COR-L47 (cell line): Measurements from ENCODE around the gene TBC1D21.

Experiments
- DNase-seq: peaks from one replicate; lab custom pipeline; 2025; lab: John Stamatoyannopoulos, UW

The TBC1D21 gene

DNA sequence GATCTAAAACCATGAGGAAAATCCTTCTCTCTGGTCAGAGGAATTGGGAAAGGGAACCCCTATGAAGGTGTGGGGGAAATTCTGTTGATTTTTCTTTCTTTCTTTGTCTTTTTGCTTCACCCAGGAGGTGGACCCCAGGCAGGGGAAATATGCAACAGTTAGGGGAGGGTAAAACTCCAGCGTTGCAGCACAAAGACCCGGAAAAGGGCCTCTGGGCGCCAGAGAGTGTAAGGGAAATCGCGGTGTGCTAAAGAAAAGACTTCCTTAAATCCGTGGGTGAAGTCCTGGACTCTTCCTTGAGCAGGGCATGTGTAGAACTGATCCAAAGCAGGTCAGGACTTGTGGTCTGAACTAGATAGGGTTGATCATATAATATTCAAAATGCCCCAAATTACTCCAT is 11.1 kb upstream of the TBC1D21 start:
- DNase-seq: no peak

DNA sequence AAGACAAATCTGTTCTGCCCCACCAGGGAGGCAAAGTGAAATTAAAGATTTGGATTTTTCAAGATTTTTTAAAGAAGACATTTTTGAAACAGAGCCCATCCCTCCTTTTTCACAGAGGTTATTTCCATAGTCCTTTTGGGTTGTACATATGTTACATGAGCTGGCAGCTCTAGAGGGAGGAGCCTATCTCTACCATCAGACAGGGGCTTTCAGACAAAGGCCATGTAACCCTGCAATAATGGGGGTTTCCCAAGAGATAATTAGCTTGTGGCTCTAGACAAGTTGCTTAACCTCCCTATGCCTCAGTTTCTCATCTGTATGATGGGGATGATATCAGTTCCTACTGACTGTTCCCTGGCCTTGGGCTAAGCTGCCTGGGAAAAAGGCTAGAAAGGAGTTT is 8.0 kb upstream of the TBC1D21 start:
- DNase-seq: no peak

DNA sequence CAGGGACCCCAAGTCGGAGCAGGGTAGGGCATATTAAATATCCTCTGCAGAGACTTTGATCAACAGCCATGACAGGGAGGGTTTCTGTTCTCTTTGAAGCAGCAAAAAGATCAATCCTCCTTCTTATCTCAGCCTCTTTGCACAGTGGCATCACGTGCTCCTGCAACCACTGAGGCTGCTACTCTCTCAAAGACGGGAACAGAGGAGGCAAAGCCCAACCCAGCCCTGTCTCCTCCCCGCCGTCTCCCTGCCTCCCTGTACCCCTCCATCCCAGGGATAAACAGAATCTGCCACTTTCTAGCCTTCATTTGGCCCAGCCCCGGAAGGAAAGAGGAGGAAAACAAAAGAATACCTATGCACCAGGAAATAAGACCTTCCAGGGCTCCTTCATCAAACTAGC is 7.5 kb upstream of the TBC1D21 start:
- DNase-seq: no peak

DNA sequence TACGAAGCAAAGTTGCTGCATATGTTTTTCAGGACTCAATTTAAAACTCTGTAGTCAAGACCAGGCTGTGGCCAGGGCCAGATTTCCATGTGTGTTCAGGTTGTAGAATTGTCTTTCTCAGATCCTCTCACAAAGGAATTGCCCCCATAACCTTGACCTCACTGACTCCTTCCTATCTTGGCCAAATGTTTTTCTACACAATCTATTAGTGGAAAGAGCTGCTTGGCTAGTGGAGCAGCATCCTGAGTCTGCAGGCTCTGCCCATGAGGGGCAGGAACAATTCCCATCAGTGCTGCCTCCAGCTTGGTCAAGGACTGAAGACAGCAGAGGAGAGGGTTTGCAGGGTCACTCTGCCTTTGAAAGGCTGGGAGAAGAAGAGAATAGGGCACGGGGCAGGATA is 6.9 kb upstream of the TBC1D21 start:
- no peak for DNase-seq

DNA sequence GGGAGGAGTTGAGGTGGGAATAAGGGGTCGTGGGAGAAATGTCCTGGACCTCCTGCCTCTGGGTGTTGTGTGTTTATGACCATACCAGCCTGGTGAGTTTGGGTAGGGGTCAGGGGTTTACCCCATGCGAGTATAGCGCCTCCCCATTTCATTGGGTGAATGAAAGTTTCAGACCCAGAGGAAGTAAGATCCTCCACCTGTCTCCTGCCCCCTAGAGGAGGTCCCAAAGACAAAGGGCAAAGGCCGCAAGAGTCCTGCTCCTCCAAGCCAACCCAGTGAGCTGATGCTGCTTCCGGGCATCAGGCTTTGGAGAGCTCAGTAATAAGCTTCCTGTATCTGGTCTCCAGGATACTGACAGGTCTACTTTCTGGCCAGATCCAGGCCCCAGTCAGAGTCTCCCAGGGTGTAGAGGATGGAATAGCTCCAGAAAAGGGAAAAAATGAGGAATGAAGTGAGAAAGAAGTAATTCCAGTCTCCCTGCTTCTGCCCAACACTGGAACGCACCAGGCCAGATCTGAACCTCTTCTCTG is 6.4 kb upstream of the TBC1D21 start:
- no peak for DNase-seq

DNA sequence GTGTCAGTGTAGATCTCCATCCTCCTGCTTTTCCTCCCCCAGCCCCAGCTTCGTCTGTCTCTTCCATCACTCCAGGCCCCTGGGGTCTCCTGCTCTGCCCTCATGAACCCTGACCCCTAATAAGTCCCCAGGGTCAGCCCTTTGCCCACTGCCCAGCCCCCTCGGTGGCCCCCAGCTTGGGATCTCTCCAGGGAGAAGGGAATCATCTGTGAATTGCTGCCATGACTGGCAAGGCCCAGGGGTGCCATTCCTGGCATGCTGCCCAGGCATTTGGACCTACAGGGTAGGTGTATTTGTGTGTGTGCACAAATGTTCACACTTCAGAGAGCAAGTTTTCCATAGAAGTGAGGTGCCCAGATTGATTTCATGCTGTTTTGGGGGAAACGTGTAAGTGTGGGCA is 5.9 kb upstream of the TBC1D21 start:
- no peak for DNase-seq

DNA sequence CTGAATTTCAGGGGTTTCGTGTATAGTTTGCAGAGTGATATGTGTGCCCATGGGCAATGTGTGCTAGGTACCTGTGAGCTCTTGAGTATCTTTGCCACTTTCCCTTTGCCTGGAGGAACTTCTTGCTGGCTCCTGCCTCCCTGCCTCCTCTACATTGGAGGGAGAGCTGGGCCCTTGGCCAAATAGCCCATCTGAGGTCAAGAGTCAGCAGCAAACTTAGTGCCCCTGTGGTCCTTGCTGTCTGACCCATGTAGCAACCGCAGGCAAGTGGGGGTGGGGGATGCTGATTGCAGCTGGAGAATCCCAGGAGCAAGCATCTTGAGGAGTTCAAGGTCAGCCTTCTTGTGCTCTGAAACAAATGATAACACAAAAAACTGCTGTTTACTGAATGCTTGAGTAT is 5.4 kb upstream of the TBC1D21 start:
- no peak for DNase-seq

DNA sequence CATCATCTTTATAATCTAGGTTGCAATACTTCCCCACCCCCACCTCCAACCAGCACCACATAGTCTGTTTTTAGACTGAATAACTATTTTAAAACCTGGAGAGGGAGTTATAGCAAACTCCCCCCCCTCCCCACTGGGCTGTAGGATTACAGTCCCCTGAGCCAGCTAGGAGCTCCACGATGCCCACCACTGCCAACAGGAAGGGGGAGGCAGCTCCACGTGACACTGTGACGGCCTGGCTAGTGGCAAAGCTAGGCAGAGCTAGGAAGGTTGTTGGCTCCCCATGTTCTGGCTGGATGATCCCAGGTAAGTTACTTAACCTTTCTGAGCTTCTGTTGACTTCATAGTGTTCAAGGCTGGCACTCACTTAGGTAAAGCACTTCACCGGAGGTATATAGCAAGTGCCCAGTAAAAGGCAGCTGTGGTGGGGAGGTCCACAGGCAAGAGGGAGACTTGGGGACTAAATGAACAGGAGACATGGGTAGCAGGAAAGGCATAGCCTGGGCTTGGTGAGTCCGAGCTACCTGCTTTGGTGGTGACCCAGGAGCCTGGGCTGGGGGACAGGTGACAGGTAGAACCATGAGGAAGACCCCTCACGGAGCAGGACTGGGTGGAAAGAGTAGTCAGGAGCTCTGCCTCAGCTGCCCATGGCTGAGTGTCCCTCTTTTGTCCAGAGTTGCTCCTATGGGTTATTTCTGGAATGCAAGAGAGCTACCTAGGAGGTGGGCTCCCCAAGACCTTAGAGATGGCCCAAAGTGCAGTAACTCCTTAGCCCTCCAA is 4.0 kb upstream of the TBC1D21 start:
- DNase-seq: no peak

DNA sequence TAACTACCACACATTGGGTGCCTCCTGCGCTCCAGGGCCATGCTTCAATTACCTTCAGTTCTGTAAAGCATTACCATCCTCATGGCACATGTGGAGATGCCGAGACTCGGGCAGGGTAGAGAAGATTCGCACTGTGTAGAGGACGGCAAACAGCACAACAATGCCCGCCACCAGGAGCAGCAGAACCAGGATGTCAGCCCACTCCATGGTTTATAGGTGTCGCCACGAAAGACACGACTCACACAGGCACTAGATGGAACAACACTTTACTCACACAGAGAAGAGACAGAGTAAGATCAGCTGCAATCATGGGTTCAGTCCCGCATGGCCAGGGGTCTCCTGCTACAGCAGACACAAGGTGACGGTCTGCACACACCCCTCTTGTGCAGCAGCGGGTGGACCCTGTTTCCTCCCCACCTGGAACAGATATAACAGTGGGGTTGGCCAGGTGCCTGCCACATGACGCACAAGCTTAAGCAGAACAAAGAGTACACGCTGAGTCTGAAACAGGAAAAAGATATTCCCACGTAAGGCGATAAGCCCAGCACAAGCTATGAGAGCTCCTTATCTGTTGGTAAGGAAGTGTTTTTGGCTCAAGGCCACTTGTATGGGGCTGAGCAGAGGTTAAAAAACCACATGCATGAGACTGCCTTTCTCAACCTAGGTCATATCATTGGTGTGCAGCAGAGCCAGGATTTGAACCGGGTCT is 2.5 kb upstream of the TBC1D21 start:
- DNase-seq: no peak

DNA sequence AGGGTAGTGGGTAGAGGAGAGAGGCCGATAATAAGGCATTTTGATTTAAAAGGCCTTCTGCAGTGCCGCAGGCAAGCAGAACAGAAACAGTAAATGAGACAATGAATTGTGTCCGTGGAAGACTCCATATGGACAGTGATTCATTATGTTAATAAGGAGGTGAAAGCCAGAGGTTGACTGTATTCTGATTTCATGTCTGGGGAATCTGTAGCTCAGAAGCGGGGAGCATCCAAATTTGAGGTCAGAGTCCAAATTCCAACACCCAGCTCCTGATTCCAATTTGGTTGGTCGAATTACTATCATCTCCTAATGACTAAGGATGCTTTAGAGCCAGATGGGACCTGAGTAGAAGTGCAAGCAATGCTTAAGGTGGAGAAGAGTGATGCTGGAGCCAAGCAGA is 1.0 kb upstream of the TBC1D21 start:
- DNase-seq: no peak

DNA sequence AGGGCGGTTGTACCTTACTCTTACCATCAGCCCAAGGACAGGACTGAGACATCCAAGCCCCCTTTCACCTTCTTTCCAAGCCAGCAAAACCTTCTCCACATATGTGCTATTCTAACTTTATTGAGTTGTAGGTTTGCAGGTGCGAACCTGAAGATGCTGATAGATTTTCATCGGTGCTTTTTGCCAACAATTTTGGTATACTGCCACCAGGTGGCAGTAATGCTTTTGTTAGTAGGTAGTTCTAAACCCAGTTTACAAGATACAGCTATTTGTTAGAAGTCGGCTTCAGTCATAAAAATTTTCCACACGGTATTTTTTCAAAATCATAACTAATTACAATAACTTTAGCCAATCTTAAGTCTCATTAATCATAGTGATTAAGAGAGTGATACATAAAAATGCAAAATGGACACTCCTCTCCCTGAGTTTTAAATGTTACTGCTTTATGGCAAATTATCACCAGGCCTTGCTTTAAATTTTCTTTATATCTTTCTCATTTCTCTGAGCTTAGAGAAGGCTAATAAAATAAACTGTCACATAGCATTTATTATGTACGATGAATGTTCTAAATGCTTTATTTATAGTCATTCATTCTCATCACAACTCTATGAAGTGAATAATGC is 636 bp downstream of the TBC1D21 start:
- no peak for DNase-seq

DNA sequence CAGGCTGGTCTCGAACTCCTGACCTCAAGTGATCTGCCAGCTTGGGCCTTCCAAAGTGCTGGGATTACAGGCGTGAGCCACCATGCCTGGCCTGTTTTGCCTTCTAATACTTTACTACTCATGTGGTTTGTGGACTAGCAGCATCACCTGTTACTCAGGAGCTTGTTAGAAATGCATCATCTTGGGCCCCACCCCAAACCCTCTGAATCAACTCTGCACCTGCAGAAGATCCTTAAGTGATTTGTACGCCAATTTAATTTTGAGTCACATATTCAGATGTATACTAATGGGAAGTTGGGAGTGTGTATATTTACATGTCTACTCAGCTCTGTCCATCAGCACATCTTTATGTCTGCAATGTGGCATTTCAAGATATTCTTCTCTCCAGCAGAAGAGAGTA is 6.1 kb downstream of the TBC1D21 start:
- DNase-seq: no peak

DNA sequence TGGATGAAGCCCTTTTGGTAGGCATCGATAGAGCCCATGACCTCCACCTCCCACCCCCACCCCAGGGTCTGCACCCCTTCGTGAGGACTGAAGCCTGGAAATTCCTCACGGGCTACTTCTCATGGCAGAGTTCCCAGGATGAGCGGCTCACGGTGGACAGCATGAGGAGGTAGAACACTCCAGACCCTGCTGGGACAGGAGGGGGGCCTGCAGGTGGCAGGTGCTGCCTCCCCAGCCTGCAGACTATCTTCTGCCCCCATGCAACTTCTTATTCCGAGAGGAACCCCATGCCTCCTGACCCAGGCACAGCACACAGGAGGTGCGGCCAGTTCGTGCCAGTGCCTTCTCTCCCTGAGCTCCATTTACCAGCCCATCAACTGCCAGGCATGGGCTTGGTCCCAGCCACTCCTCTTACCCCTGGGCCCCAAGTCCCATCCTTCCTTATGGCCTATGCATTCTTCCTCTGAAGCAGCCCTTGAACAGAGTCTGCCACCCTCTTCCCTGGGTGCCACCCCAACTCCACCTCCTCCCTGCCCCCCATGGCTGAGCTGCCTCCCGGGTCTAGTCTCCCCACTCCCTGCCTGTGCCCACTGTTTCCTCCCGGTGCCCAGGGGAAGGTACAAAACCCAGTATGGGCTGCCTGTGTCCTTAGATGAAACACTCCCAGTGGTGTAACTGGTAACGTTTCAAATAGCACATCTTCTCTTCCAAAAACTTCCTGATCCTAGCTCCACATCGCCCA is 8.4 kb downstream of the TBC1D21 start:
- DNase-seq: no peak

DNA sequence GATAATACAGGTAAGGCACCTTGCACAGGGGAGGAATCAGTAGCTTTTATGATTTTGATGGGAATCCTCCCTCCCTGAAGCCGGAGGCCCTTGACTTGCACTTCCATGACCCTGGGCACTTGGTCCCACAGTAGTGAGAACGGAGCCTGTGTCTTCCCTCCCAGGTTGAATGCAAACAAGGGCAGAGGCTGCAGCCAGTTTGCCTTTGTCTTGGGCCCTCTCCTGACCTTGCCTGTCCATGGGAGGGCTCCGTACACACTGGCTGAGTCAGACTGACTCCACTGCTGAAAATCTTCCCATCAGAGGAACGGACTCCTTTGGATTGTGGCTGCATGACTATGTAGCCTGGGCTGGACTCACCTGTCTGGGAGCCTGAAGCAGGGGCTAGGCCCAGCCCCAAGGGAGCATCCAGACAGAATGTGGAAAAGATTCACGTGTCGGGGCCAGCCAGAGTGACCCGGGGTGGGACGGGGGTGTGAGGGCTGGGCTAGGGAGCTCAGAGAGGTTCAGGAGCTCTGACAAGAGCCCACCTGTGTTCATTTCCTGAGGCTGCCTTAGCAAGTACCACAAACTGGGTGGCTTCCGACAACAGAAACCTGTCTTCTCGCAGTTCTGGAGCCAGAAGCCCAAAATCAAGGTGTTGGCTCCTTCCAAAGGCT is 9.5 kb downstream of the TBC1D21 start:
- no peak for DNase-seq

DNA sequence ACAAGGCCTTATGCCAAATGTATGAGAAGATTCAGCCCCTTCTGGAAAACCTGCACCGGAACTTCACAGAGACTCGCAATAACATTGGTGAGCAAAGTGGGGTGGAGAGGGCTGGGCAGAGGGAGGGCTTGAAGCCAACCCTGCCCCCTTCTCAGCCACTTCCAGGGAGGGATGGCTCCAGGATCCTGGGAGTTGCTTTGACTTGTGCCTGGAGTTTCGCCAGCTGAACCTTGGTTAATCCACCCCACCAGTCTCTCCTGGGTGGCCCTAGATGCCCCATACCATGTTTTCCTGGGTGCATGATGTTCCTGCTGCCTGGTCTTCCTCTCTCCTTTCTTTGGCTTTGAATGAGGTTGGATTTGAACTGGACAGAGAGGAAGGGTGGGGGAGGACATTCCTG is 10.8 kb downstream of the TBC1D21 start:
- no peak for DNase-seq

DNA sequence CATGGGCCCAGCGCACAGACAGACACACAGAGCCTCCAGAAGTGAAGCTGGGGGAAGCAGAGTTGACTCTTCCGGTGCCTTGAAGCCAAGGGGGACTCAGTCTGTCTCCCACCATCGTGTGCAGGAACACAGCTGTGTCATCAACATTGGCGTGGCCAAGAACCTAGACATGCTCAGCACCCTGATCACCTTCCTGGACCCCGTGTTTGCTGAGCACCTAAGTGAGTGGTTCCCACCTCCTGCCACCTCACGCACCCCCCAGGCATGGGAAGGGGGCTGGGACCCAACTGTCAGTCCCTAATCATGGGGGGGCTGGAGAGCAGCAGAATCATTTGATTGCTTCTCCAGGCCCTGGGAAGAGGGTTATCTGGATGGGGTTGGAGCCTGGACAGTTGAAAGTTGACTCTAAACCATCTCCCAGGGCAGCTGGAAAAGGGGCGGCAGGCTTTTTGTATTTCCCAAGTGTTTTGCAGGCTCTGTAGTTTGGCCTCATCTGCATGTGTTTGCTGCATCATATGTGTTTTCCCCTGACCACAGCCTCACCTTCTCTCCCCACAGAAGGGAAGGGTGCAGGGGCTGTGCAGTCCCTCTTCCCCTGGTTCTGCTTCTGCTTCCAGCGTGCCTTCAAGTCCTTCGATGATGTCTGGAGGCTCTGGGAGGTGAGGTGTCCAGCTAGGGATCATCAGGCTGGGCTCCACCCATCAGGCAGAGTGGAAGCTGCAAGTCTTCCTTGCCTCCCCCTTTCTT is 12.8 kb downstream of the TBC1D21 start:
- DNase-seq: no peak

DNA sequence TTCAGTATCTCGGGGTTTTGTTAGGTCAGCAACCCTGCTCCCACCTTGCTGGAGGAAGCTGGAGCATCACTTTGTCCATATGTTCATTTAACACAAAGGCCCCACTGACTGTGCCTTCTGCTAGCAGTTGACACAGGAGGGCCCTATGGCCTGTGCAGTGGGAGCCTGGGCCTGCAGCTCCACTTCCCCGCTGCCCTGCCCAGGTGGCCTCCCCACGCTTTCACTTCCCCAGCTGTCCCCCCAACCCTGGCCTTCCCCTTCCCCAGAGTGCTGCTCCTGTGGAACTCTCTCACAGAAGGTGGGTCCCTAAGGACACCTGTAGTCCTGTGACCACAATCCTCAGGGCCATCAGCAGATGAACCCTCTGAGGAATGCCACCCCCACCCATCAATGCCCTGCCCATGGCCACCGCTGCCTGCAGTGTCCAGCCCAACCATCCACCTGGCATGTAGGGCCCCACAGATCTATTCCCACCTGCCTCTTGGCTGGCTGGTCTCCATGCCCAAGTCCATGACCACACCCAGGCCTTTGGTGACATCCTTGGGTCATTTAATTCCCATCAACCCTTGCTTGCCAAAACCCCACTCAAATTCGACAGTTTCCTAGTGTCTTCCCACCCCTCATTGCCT is 13.5 kb downstream of the TBC1D21 start:
- no peak for DNase-seq

DNA sequence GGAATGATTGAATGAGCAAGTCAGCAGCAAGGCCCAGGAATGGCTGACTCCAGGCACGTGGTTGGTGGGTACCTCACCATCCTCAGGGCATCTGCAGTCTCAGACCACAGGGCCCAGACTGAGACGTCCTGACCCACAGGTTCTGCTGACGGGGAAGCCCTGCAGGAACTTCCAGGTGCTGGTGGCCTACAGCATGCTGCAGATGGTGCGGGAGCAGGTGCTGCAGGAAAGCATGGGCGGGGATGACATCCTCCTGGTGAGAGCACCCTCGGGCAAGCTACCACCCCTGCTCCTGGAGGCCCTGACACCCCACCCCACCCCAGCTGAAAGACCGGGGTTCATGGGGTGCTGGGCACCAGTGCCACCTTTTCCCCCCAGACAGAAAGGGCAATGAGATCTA is 14.1 kb downstream of the TBC1D21 start:
- DNase-seq: no peak

DNA sequence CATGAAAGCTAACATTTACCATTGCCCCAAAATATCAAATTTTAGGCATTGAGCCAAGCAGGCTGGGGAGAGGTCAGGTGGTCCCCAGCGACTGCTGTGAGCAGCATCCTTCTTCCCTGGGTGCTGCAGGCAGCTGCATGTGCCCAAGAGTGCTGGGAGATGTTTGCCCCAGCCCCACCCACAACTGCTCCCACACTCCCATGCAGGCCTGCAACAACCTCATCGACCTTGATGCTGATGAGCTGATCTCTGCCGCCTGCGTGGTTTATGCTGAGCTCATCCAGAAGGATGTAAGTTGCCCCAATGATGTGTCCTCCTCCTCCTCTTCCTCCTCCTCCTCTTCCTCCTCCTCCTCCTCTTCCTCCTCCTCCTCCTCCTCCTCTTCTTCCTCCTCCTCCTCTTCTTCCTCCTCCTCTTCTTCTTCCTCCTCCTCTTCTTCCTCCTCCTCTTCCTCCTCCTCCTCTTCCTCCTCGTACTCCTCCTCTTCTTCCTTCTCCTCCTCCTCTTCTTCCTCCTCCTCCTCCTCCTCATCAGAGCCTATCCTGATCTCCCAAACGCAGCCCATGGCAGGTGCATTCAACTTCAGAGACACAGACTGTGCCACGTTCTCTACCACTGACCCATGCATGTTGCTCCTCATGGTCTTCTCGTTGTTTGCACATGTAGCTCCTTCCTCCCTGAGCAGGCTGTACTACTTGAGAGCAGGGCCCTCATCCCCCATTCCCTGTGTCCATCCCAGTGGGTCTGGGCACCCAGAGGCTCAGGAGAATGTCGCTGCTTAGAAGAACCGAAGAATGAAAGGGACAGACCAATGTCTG is 15.1 kb downstream of the TBC1D21 start:
- no peak for DNase-seq
